Stimulated activated CD4-positive, alpha-beta T cell treated with anti-CD3 and anti-CD28 coated beads, Interleukin-2, amount 100 ng/mL, for 48 hours (primary cell): Measurements from ENCODE around the gene SPATA21.
"Not testable (repeated sequence)": the region's sequence is repeated elsewhere in the genome, so short reads cannot be mapped to it uniquely, and the experiment has no call there.

Experiments
- DNase-seq, 2 donors: peaks; one replicate each; pipeline ENCODE4 v3.0.0-alpha.2; 2020

Gene SPATA21, protein sequence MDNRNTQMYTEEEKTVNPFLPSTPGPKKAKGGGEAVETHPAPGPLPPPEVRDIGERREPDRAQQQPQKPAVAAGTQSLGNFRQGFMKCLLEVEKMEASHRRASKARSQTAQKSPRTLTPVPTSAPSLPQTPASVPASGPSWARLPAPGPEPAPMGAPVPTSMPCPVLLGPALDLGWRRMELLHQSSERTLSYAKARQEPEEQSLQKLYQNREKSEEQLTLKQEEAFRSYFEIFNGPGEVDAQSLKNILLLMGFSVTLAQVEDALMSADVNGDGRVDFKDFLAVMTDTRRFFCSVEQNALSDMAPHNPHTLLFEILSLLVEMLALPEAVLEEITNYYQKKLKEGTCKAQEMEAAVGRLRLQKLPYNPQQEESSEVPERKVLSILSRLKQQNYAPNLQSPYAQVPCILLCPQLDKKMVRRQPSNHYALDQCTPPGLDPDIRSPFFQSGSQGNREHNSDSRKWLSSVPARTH

DNA sequence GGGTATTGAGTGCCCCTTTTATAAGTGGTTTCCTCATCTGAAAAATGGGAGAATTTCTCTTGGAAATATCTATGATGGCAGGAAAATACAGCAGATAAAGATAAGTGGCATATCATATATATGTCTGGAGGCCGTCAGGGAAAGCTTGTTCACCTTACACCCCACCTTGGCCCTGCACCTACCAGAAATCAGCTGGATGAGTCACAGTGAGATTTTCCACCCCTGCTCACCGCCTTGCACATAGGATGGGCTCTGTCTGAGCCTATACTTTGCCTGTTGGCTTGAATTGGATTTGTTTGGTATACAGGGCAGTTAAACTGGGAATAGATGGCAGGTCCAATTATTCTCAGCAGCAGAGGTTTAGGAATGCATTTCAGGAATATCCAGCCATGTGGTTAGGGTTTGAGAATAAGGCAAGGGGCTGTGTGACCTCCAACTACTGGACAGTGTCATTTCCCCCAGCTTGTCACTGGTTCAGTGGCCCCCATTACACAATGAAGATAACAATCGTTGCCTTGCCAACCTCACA is at the start of gene SPATA21:
Gene SPATA21 (minus strand): TSS at position 479 of the 529 bp plus-strand sequence. CDS start 6,053 bp downstream, outside the sequence.
- DNase-seq = no peak

DNA sequence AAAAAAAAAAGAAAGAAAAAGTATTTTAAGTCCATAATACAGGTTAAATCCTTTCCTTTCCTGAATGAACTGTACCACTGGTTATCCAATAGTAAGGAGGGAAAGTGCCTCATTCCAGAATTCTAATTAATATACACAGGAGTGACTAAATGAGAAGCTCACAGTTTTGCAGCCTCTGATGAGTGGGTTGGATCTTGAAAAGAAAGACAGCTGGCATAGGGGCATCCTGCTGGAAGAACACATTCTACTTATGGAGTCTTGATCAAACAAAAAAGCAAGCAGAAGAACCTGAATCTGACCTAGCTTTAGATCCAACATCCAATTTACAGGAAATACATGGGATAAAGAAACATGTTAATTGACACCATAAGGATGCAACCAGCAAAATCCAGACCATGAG is 49.8 kb upstream of the SPATA21 start:
- DNase-seq = not testable (repeated sequence)

DNA sequence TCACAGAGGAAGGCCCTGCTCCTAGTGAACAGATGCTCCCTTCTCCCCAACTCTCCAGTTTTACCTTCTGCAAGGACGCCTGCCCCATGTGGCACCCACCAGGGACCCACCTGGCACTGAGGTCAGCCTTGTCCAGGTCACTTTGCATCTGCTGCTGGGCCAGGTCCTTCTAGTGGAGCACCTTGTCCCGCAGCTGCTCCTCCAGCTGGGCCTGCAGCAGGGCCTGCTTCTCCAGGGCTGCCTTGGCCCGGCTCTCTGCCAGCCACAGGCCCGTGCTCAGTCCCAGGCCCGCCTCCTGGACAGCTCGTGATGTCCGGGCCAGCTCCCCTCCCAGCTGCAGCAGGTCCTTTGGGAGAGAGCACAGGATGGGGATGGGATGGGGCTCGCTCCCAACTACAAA is 49.1 kb upstream of the SPATA21 start:
- not testable (repeated sequence) for DNase-seq

DNA sequence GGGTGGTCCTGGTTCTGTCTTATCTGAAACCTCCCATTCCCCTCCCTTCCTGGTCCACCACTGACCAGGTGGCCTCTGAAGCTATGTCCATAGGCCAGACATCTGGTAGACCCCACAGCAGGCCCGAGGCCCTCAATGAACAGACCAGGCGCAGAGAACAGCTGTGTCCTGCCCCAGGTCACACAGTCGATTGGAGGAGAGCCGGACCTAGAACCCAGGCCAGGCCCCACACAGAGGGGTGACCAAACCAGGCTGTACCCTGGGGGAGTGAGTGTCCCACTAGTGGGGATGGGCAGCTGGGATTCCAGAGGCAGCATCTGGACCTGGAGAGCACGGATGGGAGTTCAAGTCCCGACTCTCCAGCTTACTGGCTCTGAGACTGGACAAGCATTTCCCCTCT is 47.7 kb upstream of the SPATA21 start:
- no peak for DNase-seq

DNA sequence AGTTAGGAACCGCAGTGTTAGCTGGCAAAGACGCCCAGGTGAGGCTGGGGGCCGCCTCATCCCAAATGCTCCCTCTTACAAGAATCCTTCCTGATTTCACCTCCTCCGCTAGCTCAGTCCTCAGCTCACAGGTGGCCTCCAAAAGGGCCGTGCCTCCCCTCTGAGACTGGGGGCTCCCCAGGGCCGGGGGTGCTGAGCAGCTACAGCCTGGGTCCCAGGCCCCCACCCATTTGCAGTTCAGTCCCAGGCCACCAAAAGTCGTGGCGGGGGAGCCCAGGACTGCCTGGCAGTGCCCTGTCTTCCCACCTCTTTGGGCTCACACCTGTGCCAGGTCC is 47.2 kb upstream of the SPATA21 start:
- no peak for DNase-seq

DNA sequence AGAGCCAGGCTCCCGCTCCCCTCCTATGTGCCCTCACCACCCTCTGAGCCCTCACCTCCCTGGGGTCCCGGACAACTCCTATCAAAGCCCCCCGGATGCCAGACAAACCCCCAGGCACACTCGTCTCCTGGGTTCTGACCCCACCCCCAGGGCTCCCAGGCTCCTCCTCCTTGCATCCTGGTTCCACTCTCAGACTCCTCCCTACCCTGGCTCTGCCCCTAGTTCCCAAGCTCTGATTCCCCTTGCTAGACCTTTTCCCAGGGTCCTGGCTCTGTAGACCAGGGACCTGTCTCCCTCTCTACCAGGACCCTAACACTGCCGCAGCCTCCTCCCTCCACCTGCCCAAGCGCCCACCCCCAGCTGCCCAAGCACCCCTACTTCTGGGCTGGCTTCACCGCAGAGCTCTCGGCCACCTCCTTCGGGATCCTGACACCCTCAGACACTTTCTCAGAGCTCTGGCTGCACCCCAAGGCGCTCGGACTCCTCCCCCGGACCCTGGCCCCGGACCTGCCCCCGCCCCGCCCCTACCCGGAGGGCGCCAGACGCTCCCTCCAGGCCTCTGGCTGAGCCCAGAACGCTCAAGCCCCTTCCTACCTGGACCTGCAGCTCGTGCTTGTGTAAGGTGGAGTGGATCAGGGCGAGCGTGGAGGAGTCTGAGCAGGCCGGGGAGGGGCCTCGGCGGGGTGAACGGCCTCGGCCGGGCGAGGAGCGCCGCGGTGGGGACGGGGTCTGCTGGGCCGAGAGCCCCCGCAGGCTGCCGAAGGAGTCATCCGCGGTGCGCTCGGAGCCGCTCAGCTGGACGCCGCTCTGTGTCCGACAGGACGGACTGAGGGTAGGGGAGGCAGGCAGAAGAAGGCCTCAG is 46.6 kb upstream of the SPATA21 start:
- DNase-seq = not testable (repeated sequence)

DNA sequence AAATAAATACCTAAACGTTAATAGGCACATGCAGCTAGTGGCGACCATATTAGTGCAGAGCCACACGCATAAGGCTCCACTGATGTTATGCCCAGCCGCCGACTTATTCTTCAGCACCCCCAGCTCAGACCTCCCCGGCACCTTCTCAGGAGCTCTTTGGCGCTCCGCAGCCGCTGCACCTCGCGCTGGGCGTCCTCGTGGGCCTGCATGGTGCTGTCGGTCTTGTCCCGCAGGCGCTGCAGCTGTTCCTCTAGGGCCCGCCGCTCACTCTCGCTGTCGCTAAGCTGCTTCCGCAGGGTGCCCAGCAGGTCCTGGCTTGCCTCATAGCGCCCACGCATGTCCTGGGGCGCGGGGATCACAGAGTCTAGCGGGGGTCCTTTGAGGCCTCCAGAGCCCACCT is 45.9 kb upstream of the SPATA21 start:
- DNase-seq = not testable (repeated sequence)

DNA sequence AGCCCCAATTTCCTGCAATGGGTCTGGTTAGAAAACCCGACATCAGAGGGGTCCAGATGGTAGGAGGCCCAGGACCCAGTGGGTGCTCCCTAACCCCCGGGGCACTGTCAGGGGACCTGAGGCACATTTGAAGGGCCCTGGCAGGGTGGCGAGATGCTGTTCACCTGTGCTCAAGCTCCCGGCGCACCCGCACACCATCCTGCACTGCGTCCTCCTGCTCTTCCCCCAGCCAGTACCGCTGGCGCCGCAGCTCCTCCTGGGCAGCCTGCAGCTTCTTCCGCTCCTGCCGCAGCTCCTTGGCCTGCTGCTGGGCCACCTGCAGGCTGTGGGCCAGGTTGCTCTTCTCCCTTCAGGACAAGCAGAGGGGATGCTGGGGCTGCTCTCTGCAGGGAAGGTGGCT is 40.9 kb upstream of the SPATA21 start:
- no peak for DNase-seq

DNA sequence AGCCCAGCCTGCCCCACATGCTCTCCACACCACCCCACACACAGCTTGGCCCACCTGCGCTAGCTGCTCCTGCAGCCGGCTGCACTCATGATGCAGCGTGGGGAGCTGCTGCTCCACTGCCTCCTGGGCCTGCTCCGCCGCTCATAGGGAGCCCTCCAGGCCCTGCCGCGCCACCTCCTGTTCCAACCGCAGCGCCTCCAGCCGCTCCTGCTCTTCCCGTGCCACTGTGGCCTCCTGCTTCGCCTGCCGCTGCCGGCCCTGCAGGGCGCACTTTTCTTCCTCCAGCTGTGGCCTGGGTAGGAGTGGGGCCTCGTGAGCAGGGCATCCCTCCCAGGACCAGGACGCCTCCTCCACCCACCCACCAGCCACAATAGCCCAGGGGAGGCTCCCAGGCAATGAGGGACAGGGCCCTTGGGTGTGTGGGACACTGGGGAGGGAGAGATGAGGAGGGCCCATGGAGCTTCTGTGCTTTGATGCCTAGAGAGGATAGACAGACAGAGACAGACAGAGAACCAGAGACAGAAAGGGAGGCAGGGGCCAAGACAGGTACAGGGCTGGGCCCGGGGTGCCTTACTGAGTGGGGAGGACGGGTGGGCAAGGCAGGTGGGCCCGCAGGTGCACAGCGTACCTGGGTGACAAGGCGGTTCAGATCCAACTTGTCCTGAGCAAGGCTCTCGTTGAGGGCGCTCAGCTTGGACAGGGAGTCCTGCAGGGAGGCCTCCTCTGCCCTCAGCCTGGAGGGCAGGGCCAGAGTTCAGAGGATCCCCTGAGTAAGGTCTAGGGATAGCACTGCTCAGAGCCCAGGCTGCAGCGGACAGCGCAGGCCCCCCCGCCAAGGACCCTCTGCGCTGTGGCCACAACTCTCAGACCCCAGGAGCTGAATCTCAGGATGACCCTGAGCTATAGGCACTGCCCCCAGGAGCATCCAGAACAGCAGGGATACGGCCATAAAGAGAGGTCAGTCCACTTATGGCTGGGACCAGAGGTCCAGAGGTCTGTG is 38.8 kb upstream of the SPATA21 start:
- not testable (repeated sequence) for DNase-seq

DNA sequence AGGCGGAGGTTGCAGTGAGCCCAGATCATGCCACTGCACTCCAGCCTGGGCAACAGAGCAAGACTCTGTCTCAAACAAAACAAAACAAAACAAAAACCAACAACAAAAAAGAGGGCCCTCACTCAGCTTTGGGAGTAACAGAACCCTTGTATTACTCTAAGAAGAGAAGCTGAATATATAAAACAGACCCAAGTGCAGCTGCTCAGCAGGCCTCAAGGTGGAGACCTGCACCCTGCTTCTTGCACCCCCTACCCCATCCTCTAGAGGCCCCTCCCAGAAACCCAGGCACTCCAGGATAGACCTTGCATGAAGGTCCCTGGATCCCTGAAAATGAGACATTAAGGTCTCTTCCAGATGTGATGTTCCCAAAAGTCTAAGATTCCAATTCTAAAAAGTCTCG is 37.7 kb upstream of the SPATA21 start:
- not testable (repeated sequence) for DNase-seq

DNA sequence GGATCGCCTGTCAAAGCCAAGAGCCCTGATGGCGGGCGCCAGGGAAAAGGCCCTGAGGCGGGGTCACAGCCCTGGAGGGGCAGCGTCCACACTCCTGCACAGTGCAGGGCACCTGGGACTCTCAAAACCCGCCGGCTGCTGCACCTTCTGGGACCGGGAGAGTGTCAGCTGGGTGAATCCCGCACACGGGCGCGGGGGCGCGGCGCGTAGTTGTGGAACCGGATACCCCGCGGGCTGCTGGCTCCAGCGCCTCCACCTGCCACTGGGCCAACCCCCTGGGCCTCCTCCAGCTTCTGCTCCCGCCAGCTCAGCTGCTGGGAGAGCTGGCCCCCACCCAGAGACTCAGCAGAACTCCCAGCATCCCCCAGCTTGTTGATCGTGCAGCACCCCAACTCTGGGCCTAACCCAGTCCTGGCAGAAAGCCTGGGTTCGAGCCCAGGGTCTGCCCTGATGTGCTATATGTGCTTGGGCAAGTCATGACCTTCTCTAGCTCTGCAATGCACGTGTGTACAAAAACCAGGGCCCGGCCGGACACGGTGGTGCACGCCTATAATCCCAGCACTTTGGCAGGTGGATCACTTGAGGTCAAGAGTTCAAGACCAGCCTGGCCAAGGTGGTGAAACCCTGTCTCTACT is 37.1 kb upstream of the SPATA21 start:
- DNase-seq = no peak

DNA sequence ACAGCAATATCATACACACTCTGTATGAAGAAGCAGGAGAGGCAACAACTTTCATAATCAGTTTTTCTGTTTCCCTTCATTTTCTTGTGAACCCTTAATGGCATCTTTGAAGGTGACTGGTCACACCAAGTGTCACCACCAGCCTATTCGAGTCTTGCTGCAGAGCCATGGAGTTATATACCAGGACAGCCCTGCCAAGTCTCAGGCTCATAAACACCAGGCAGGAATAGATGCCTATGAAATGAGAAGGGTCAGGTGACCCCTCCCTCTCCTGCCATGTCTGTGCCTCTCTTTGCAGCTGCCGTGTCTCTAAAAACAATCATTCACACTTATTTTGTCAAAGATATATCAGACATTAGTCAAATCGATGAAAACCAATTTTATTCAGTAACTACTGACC is 31.3 kb upstream of the SPATA21 start:
- no peak for DNase-seq

DNA sequence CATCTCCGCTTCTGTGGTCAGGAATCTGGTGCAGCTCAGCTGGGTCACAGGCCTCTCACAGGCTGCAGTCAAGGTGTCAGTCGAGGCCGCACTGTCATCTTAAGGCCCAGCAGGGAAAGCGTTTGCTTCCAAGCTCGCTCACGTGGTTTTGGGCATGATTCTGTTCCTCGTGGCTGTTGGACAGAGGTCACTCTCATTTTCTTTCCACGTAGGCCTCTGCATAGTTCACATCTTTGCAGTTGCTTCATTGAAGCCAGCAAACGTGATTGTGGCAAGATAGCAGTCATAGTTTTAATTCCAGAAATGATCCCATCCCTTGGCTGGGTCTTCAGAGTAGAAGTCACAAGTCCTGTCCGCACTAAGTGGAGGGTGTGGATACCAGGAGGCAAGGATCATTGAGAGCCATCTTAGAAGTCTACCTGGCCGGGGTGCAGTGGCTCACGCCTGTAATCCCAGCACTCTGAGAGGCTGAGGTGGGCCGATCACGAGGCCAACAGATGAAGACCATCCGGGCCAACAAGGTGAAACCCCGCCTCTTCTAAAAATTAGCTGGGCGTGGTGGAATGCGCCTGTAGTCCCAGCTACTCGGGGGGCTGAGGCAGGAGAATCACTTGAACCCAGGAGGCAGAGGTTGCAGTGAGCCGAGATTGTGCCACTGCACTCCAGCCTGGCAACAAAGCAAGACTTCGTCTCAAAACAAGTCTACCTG is 27.8 kb upstream of the SPATA21 start:
- DNase-seq = no peak

DNA sequence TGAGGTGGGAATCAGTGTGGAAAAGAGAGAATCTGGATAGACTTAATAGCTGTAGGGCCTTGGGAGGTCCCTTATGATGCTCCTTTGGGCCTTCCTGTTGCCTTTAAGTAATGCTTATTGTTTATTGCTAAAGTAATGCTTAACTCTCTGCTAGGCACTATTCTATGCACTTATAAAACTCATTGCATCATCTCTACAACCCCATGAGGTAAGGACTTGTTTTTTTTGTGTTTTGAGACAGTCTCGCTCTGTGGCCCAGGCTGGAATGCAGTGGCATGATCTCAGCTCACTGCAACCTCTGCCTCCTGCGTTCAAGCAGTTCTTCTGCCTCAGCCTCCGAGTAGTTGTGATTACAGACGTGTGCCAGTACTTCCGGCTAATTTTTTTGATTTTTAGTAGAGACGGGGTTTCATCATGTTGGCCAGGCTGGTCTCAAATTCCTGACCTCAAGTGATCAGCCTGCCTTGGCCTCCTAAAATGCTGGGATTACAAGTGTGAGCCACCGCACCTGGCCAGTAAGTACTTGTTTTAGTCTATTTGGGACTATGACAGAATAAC is 25.6 kb upstream of the SPATA21 start:
- DNase-seq = no peak

DNA sequence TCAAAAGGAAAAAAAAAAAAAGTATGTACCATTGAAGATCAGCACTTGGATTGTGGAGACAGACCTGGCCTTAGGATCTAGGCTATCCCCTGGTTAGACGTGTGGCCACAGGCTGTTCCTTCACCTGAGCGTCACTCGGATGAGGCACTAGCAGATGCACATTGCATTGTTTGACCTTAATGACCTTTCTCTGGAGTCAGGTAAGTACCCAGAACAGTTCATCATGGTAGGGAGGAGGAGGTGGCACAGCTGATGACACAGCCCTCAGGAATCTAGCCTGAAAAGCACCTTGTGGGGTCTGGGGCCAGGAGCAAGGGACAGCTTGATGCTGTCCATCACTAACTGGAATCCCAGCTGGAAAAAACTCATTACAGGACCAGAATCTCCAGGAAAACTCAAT is 24.5 kb upstream of the SPATA21 start:
- no peak for DNase-seq

DNA sequence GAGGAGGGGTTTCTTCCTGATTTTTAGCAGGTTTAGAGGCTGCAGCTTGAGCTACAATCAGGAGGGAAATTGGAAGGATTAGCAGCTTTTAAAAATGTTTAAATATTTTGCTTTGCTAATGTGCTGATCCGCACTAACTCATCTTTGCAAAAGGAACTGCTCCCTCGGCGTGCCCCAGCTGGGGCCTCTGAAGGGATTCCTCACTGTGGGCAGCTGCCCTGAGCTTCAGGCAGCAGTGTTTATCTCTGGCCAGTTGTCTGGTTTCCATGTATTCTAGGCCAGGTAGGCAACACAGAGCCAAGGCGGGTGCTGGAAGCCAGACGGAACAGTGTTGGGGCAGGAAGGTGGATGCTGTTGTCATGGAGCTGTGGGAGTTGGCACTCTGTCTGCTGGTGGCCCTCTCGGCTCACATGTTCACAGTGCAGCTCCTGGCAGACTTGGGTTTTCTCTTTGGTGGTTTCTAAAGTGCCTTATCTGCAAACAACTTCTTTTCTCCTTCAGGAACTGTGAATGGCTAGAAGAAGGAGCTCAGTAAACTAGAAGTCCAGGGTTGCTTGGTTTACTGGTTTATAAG is 22.2 kb upstream of the SPATA21 start:
- DNase-seq = no peak

DNA sequence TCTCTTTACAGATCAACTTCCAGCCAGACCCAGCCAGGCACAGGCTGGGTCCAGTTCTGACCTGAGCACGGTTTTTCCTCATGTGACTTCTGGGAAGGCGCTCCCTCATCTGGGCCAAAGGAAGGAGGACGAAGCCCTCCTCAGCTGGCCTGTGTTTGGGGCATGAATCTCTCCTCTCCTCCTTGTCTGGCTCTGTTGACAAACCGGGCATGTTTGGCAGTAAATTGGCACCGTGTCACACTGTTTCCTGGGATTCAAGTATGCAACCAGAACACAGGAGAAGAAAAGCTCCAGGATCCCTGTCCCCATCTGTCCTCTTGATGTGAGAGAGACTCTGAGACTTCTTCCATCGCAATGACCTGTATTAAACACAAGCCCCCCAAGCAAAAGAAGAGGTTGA is 21.6 kb upstream of the SPATA21 start:
- DNase-seq = no peak

DNA sequence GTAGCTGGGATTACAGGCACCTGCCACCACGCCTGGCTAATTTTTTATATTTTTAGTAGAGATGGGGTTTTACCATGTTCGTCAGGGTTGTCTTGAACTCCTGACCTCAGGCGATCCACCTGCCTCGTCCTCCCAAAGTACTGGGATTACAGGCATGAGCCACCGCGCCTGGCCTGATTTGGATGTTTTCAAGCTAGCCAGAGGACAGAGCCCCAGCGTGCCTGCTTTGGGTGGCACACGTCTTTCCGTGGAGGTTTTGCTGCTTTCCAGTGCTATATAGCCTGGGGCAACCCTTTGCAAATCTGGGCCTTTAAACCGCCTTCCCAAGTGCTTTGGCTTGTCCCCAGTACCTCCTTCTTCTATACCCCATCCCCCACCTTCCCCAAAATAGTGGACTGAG is 18.9 kb upstream of the SPATA21 start:
- DNase-seq = not testable (repeated sequence)

DNA sequence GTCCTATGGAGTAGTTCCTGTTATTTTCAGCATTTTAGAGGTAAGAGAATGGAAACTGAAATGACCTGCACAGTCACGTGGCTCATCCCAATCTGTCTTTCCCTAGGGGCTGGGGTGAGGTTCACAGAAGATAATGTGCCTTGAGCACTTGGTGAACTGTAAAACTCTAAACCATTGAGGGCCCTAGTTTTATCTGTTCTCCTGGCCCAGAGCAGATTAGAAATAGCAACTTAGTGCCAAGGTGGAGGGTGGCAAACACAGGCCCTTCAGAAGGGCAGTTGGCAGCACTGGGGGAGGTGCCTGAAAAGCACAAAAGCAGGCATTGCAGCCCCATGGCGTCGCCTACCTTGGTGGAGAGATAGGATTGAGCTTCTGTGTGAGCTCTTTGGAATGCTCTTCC is 17.7 kb upstream of the SPATA21 start:
- DNase-seq = not testable (repeated sequence)

DNA sequence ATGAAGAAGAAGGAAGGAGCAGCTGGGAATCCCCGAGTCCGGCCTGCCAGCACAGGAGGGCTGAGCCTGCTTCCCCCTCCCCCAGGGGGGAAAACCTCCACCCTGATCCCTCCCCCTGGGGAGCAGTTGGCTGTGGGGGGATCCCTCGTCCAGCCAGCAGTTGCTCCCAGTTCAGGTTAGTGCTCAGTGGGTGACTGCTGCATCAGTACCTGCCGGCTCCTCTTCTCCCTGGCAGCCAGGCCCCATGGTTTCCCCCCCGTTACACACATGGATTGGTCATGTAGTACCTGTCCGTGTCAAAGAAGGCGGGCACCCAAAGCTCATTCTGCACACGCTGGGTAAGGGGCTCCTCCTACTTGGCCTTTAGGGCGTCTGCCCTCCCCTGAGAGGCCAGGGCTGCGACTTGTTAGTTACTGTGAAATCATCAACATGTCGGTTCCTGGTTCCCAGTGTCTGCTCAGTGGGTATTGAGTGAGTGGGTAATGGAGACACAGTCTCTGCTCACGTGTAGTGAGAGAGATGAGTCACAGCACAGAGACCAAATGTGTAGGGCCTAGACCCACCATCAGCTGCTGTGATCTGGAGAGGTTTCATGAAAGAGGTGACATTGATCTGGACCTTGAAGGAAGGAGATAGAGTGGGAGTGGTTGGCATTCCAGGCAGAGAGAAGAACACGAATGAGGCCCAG is 14.8 kb upstream of the SPATA21 start:
- DNase-seq = no peak
